ENCODE data around the gene SF3A2. TPM values are rescaled to one million over a fixed set of nuclear protein-coding genes. Genes with fewer than 3 reads are reported as not detected.
A peak's percentile ranks its signal among the peaks of the same experiment; 100 is the strongest.

Gene SF3A2
- total and polyA plus RNA-seq, 2 experiments from 2014 or later = 67.7 to 128 TPM

GRCh38 chr19:2255982-2256685 lies 19.5 kb downstream of the SF3A2 start, which contains the start of gene JSRP1:
JSRP1 (minus strand) TSS chr19:2256417; CDS start chr19:2255314, 1,103 bp downstream.
- TF ChIP-seq EZH2phosphoT487 (IDR thresholded peaks at IDR 0.05; ENCODE audit: unreplicated experiment) = no peak
- TF ChIP-seq REST (IDR thresholded peaks at IDR 0.05; ENCODE audit: unreplicated experiment) = no peak
- no peak for TF ChIP-seq ETS1 (IDR thresholded peaks at IDR 0.05)
- no peak for TF ChIP-seq ZNF114 (CRISPR knock-in tag; IDR thresholded peaks at IDR 0.05)
- TF ChIP-seq ZNF462 (CRISPR knock-in tag; IDR thresholded peaks at IDR 0.05) = no peak
- TF ChIP-seq EZH2 (IDR thresholded peaks at IDR 0.05; ENCODE audit: low read depth, unreplicated experiment) = no peak
- TF ChIP-seq POLR2AphosphoS5 (IDR thresholded peaks at IDR 0.05; ENCODE audit: low read depth) = no peak
- TF ChIP-seq NANOG (IDR thresholded peaks at IDR 0.05; ENCODE audit: borderline replicate concordance) = no peak
- no peak for TF ChIP-seq ZNF331 (CRISPR knock-in tag; IDR thresholded peaks at IDR 0.05; ENCODE audit: low read depth)
- TF ChIP-seq CREB1 (CRISPR knock-in tag; IDR thresholded peaks at IDR 0.05; ENCODE audit: low read depth) = no peak
- no peak for TF ChIP-seq JUNB (IDR thresholded peaks at IDR 0.05; ENCODE audit: unreplicated experiment)
- peaks cover 4% of the 10 kb centered on the region; the same call in 1 of the 2 replicates for H3F3A ChIP-seq (replicated peaks; ENCODE audit: low read depth)
- H3K36me3 ChIP-seq (ENCODE audit: insufficient read depth) = no peaks in the 10 kb centered on the region
- H3K9me2 ChIP-seq (ENCODE audit: insufficient read depth) = no peaks in the 10 kb centered on the region
- no peak within 1 kb of the TSS for H3K4me3 ChIP-seq
- peaks cover 5% of the 10 kb centered on the region; the same call in 1 of the 2 replicates for H3K4me1 ChIP-seq (ENCODE audit: insufficient read depth)
- H3K79me2 ChIP-seq (replicated peaks; ENCODE audit: insufficient read depth) = no peaks in the 10 kb centered on the region
- Mint-ChIP-seq H3K27ac (no peak within 1 kb of the TSS), H3K36me3 (ENCODE audit: low read depth) (no peaks in the 10 kb centered on the region), H3K9me3 (no peaks in the 10 kb centered on the region), H3K4me1 (peaks cover 3% of the 10 kb centered on the region; the same call in 2 of the 3 replicates), H3K27me3 (ENCODE audit: insufficient read depth, low read depth, poor library complexity) (peaks cover 33% of the 10 kb centered on the region), H3K4me3 (no peak within 1 kb of the TSS)
- no peak within 1 kb of the TSS for H3K27ac ChIP-seq (ENCODE audit: low read depth)
- H3K27me3 ChIP-seq (ENCODE audit: insufficient read depth) = peaks cover 21% of the 10 kb centered on the region
- no peak for ATAC-seq
- no peaks in the 10 kb centered on the region for H4K20me1 ChIP-seq (replicated peaks; ENCODE audit: insufficient read depth)
- H3K4me2 ChIP-seq = no peak within 1 kb of the TSS
- peak; percentile 56 for DNase-seq (ENCODE audit: low spot score)
- no peak within 1 kb of the TSS for H2AFZ ChIP-seq

All from GM23338 (cell line).